MV-4-11 (cell line): ENCODE results near the gene CTNNA3.

Experiments
- DNase-seq: peaks from one replicate; lab custom pipeline; 2025; lab: John Stamatoyannopoulos, UW

Gene CTNNA3

DNA sequence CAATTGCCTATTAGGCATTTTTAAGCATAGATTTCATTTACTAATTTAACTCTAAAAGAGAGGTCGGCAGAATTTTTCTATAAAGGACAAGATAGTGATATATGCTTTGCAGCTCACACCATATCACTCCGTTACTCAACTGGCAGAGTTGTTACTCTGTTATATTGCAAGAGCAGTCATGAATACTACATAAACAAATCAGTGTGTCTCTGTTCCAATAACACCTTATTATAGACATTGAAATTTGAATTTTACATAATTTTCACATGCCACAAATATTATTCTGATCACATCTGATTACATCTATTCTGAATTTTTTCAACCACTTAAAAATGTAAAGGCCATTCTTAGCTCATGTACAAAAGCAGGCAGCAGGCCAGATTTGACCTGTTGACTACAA is 1624.1 kb downstream of the CTNNA3 start:
- DNase-seq: no peak

- no peak for DNase-seq
Observed at GRCh38 chr10:66058594-66058993, 1637.4 kb downstream of the CTNNA3 start.

DNA sequence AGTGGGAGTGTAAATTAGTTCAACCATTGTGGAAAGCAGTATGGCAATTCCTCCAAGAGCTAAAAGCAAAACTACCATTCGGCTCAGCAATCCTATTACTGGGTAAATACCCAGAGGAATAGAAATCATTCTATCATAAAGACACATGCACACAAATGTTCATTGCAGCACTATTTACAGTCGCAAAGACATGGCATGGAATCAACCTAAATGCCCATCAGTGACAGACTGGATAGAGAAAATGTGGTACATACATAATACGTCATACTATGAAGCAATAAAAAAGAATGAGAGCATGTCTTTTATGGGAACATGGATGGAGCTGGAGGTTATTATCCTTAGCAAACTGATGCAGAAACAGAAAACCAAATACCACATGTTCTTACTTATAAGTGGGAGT is 1646.7 kb downstream of the CTNNA3 start:
- no peak for DNase-seq

DNA sequence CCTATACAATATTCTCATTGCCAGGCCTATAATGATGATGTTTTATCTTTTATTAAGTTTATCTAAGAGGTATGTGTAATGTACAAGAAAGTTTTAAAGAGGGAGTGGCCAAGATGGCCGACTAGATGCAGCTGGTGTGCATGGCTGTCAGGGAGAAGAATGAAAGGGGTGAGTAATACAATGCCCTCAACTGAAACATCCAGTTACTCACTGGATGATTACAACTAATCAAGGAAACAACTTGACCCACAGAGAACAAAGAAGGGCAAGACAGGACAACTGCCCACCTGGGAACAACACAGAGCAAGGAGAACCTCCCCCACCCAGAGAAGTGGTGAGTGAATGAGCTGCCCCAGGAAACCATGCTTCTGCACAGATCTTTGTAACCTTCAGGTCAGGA is 1650.1 kb downstream of the CTNNA3 start:
- no peak for DNase-seq

- DNase-seq: no peak
Observed at GRCh38 chr10:66041771-66042170, 1654.2 kb downstream of the CTNNA3 start.

DNA sequence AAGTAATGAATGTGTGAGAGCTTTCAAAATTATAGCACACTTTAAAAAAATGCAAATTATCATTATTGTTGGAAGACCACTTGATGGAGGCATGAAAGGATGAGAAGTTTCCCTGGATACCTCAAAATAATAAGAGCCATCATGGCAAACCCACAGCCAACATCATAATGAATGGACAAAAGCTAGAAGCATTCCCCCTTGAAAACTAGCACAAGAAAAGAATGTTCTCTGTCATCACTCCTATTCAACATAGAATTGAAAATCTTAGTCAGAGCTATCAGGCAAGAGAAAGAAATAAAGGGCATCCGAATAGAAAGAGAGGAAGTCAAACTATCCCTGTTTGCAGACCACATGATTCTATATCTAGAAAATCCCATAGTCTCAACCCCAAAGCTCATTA is 1657.4 kb downstream of the CTNNA3 start:
- DNase-seq: no peak

GRCh38 chr10:66026321-66026720 is 1669.7 kb downstream of the CTNNA3 start:
- DNase-seq: no peak

GRCh38 chr10:66025186-66025585 is 1670.8 kb downstream of the CTNNA3 start:
- no peak for DNase-seq

DNA sequence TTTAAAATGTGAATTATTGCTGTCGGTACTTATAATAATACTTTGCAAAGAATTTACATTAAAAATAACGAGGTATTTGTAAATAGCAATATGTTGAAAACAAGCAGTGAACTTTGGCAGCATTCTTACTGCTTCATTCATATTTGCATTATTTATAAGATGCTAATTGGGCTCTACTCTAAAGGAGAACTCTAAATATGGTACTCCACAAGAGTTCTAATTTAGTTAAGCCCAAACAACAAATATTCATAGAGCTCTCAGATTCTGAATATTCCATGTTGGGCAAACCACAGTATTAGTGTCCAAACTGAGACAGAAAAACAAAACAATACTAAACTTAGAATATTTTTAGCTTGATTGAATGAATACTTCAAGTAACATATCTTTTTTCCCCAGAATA is 1674.6 kb downstream of the CTNNA3 start:
- no peak for DNase-seq

- DNase-seq: no peak
Observed at GRCh38 chr10:66008221-66008620, 1687.8 kb downstream of the CTNNA3 start.

DNA sequence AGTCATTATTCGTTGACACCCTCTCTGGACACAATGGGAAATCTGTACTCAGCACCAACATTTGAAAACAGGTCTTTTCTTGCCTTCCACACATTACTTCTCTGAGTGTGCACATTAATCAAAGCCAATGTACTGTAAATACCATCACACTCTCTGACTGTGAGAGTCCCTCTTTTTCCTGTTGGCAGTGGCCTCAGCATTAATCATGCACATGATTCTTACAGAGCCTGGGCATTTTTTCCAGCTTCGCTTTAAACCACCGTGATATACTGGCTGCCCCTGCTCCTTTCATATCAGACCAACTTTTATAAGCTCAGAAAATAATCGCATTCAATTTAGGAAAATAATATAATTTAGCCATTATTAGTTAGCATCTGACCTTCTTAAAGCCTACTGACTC is 1689.6 kb downstream of the CTNNA3 start:
- no peak for DNase-seq

GRCh38 chr10:65993451-65993850 is 1702.5 kb downstream of the CTNNA3 start:
- DNase-seq: no peak

GRCh38 chr10:65968871-65969270 is 1727.1 kb downstream of the CTNNA3 start:
- DNase-seq: no peak

DNA sequence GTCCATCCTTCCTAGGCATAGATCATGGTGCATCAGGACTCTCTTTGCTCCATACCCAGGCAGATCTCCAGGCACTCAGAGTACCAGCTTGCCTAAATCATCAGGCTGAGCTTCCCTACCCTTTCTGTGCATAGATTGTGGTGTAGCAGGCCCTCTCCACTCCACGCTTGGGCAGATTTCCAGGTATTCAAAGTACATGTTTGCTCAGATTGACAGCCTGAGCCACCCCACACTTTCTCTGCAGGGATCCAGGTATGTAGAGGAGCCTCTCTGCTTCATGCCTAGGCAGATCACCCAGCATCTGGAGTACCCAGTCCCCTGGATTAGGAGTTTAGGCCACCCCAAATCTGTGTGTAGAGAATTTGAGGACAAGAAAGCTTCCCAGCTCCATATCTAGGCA is 1727.6 kb downstream of the CTNNA3 start:
- DNase-seq: no peak

GRCh38 chr10:65964205-65964604 is 1731.8 kb downstream of the CTNNA3 start:
- DNase-seq: no peak

DNA sequence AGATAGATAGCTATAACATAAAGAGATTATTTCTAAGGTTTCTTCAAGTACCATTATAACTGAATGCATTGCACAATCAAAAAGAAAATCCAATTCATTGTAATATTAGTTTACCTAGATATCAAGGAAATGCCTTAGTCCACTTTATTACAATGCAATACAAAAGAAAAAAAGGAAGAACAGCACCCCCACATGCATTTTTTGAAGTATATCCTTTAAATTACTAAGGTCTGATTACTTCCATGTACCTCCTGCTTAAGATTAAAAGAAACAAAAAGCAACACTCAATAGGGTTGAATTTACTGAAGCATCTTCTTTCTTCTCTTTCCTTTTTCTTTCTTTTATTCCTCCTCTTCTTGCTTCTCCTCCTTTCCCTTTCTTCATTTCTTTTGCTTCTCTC is 1743.9 kb downstream of the CTNNA3 start:
- DNase-seq: no peak

DNA sequence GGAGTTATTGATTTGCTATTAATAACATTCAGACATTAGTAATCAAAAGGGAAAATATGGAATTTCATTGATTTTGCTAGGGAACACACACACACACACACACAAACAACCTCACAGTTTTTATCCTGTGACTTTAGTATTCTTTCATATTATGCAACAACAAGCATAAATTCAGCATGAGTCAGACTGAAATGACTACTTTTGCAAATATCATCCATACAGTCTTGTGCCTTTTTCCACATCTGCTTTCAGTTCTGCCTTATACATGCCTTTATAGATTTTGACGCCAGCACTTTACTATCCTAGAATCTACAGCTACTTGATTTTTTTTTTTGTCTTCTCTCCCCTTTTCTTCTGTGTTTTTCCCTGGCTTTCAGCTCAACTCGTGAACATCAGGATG is 1745.9 kb downstream of the CTNNA3 start:
- peak; percentile 81 for DNase-seq

GRCh38 chr10:65949526-65949925 is 1746.5 kb downstream of the CTNNA3 start:
- no peak for DNase-seq

DNA sequence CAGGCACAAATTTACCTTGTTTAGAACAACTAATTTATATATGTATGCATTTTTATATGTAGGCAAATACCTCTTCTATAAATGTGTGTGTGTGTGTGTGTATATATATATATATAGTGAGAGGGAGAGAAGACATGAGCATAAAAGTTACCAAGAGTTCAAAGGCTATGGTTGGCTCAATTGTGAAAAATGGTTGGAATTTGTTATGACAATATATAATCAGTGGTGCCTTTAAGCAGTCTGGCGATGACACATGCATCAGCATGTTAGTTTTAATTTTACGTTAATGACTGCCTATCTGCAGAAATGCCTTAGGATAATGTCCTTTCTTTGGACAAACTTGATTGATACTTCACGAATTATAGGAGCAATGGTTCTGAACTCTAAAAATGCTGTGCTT is 1750.9 kb downstream of the CTNNA3 start:
- no peak for DNase-seq

GRCh38 chr10:65943451-65943850 is 1752.5 kb downstream of the CTNNA3 start:
- DNase-seq: no peak

DNA sequence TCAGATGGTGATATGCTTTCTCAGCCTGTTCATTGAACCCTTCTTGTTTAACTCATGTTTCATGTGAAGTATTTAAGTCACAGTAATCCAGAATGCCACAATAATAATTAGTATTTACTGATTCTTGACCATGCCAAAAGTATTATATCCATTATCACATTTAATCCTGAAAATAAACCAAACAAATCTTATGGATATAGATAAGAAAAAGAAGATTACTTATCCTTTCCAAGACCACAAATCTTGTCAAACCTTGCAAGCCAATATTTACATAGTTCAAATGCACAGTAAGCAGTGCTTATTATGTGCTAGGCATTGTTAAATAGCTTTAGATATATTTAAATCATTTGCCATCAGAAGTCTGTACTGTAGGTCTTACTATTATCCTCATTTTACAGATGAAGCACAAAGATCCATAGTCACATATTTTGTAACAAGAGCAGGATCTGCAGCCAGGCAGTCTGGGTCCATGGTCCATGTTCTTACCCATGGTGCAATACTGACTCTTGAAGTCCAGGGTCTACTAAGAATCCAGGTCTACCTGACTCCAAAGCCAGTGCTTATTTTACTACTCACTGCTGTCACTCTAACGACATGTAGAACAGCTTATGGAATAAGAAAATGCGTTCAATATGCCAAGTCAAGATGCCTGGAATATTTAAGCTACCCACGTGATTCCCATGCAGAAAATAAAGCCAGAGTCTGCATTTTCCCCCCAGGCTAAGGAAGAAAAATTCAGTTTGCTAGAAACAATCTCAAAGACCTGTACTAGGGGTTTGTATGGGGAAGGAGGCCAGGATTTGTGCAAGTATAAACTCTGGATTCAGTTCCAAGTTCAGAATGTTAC is 1755.0 kb downstream of the CTNNA3 start:
- DNase-seq: no peak

- no peak for DNase-seq
Observed at GRCh38 chr10:65940105-65940504, 1755.9 kb downstream of the CTNNA3 start.

DNA sequence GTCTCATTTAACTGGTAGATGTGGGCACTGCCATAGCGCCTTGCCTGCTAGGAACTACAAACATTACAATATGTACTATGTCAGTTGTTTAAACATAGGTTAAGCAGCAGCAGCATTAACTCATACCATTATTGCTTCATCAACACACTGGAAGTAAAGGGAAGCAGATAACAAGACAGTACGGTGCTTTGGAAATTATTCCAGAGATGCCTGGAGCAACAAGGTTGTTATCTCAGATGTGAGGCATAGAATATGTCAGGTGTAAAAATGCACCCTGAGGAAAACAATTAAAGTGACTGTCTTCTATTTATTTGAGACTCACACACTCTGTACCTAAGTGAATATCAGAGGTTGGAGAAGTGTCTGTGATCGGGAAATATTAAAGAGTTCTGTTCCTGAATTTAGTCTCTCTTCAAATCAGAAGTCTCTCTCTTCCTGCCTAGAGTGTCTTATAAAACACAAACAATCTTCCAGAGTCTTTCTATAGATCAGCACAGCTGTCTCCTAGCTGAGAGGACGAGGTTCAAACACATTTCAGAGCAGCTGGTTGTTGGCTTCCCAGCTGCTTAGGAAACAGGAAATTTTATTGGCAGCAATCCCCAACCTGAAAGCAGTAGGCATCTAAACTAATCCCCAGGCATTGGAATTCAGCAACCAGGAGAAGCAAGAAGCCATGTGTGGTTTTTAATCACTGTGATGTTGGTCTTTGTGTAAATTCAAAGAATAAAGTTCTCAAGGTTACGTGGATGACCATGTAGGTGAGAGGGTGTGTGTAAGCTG is 1764.5 kb downstream of the CTNNA3 start:
- no peak for DNase-seq
